HCT116 (cell line): Measurements from ENCODE around the gene SERINC4. TPM values are rescaled to one million over a fixed set of nuclear protein-coding genes. Genes with fewer than 3 reads are reported as not detected.
"Not testable (repeated sequence)": the region's sequence is repeated elsewhere in the genome, so short reads cannot be mapped to it uniquely, and the experiment has no call there.

ENCODE experiments used
- ATAC-seq: fragments of 200-7000 bp; cut with Tn5 transposase; 2 replicates; pipeline ENCODE4 v1.9.1; 2020; ENCODE audit warnings: mild to moderate bottlenecking, moderate library complexity
- BruUV-seq: library from RNA; stranded (reverse); fragments of 400-500 nt; replicated peaks from 2 replicates; lab custom pipeline; 2021; lab: Mats Ljungman, UMichigan
- CTCF ChIA-PET: fragments of 300-600 bp; sonication (Branson Sonifier 250); formaldehyde crosslinking; loops from one replicate; lab custom pipeline; 2021; ENCODE audit warnings: antibody characterized with exemption; lab: Charles Lee
- POLR2A ChIA-PET: fragments of 300-600, 350-600 bp; sonication (Branson Sonifier 250); formaldehyde crosslinking; loops from one replicate; lab custom pipeline; 2021; ENCODE audit warnings: antibody characterized with exemption; lab: Charles Lee
- RAD21 ChIA-PET, 2 experiments: fragments of 300-600 bp; sonication (Branson Sonifier 250); formaldehyde crosslinking; loops; one replicate each; lab custom pipeline; 2023; ENCODE audit warnings: low total read pairs in 2 of 2; ENCODE audit not compliant: uncharacterized antibody in 2 of 2, unreplicated experiment in 2 of 2, low non-redundant PET in 1 of 2; lab: Charles Lee
- DNase-seq: peaks from one replicate; pipeline ENCODE4 v3.0.0-alpha.2; 2010; ENCODE audit warnings: low read depth, low spot score
- H2AFZ ChIP-seq: fragments of 200-600 bp; shearing (Covaris generic), sonication (generic); 2 replicates; pipeline ENCODE4 v1.6.1; 2017; ENCODE audit warnings: low read depth, mixed run types, mixed read lengths, antibody characterized with exemption, low read length; ENCODE audit not compliant: poor library complexity, severe bottlenecking
- H3K27ac ChIP-seq: 2 replicates; pipeline ENCODE4 v1.5.1; 2012; ENCODE audit warnings: low read depth, low read length
- H3K27me3 ChIP-seq: fragments of 200-600 bp; sonication (generic); 2 replicates; pipeline ENCODE4 v1.6.1; 2016; ENCODE audit warnings: mixed run types, low read length, mixed read lengths; ENCODE audit not compliant: insufficient read depth
- H3K36me3 ChIP-seq, 2 experiments: fragments of 200-500 bp in 1 of 2; fragments of 200-600 bp in 1 of 2; sonication (Bioruptor generic) in 1 of 2; sonication (generic) in 1 of 2; 2 replicates each; pipeline versions ENCODE4 v1.5.1 to v1.6.1; 2014 to 2016; ENCODE audit warnings: low read length in 2 of 2, inconsistent platforms in 1 of 2, mixed read lengths in 1 of 2, mixed run types in 1 of 2; ENCODE audit not compliant: insufficient read depth in 2 of 2, control insufficient read depth in 1 of 2
- H3K4me1 ChIP-seq, 2 experiments: fragments of 200-600 bp in 1 of 2; sonication (generic) in 1 of 2; 2 replicates each; pipeline versions ENCODE4 v1.5.1 to v1.6.1; 2012 to 2017; ENCODE audit warnings: low read length in 2 of 2, inconsistent platforms in 1 of 2, mild to moderate bottlenecking in 1 of 2, mixed read lengths in 1 of 2, mixed run types in 1 of 2, moderate library complexity in 1 of 2; ENCODE audit not compliant: insufficient read depth in 2 of 2, control insufficient read depth in 1 of 2
- H3K4me2 ChIP-seq: fragments of 200-600 bp; sonication (generic); 2 replicates; pipeline ENCODE4 v1.6.1; 2017; ENCODE audit warnings: mixed run types, low read length, mixed read lengths
- H3K4me3 ChIP-seq, 2 experiments: fragments of 200-600 bp in 1 of 2; sonication (generic) in 1 of 2; replicated peaks in 1 of 2; 2 replicates each; pipeline ENCODE4 v1.5.1; 2011 to 2016; ENCODE audit warnings: low read length in 2 of 2, control low read depth in 1 of 2, low read depth in 1 of 2, mild to moderate bottlenecking in 1 of 2, mixed read lengths in 1 of 2, mixed run types in 1 of 2
- H3K79me2 ChIP-seq: fragments of 200-600 bp; sonication (generic); 2 replicates; pipeline ENCODE4 v1.6.1; 2017; ENCODE audit warnings: mild to moderate bottlenecking, mixed run types, low read length, moderate library complexity, mixed read lengths; ENCODE audit not compliant: insufficient read depth
- H3K9ac ChIP-seq: fragments of 200-600 bp; sonication (generic); 2 replicates; pipeline ENCODE4 v1.6.1; 2016; ENCODE audit warnings: low read length, mixed read lengths
- H3K9me2 ChIP-seq: fragments of 200-600 bp; sonication (generic), shearing (Covaris generic); 2 replicates; pipeline ENCODE4 v1.6.1; 2017; ENCODE audit warnings: mixed run types, mild to moderate bottlenecking, moderate library complexity; ENCODE audit not compliant: insufficient read depth
- H3K9me3 ChIP-seq, 2 experiments: fragments of 200-500 bp in 1 of 2; fragments of 200-600 bp in 1 of 2; sonication (Bioruptor generic) in 1 of 2; sonication (generic) in 1 of 2; 2 replicates each; pipeline ENCODE4 v1.6.1; 2014 to 2017; ENCODE audit warnings: low read length in 2 of 2, mixed read lengths in 2 of 2, inconsistent platforms in 1 of 2, low read depth in 1 of 2, mild to moderate bottlenecking in 1 of 2, mixed run types in 1 of 2, moderate library complexity in 1 of 2; ENCODE audit not compliant: control insufficient read depth in 1 of 2, insufficient read depth in 1 of 2
- H4K20me1 ChIP-seq: fragments of 200-600 bp; sonication (generic), shearing (Covaris generic); 2 replicates; pipeline ENCODE4 v1.6.1; 2017; ENCODE audit warnings: mixed run types, mild to moderate bottlenecking, moderate library complexity; ENCODE audit not compliant: insufficient read depth
- POLR2A ChIP-seq: IDR thresholded peaks from 2 replicates; pipeline ENCODE4 v1.7.0; 2011; ENCODE audit warnings: borderline replicate concordance; ENCODE audit not compliant: insufficient read depth, insufficient read length; ENCODE audit errors: extremely low read depth
- POLR2AphosphoS5 ChIP-seq: IDR thresholded peaks from 2 replicates; pipeline ENCODE4 v1.6.1; 2011; ENCODE audit warnings: mild to moderate bottlenecking, low read depth, low read length, moderate library complexity
- SIN3A ChIP-seq: IDR thresholded peaks from 2 replicates; pipeline ENCODE4 v1.6.1; 2012; ENCODE audit warnings: low read depth
- SP1 ChIP-seq: IDR thresholded peaks from 2 replicates; pipeline ENCODE4 v1.6.1; 2012; ENCODE audit warnings: low read depth
- ZFX ChIP-seq: fragments of 450-650 bp; IDR thresholded peaks from 2 replicates; pipeline ENCODE4 v1.6.1; 2017
- intact Hi-C: fragments of 100-400 bp; cut with micrococcal nuclease; formaldehyde crosslinking; loops from 2 replicates; pipeline ENCODE4 v1.10.0; 2022
- microRNA counts: library from miRNA; unstranded; fragments of <30 nt; microRNA quantifications from one replicate; lab custom pipeline; 2015
- microRNA-seq: library from miRNA; unstranded; fragments of <30 nt; microRNA quantifications from one replicate; pipeline ENCODE4, GENCODE V29; 2016; ENCODE audit warnings: borderline number of aligned reads
- total RNA-seq: library from RNA; stranded (reverse); gene quantifications from one replicate; pipeline ENCODE4 v1.2.1, GENCODE V29; 2021; ENCODE audit not compliant: unreplicated experiment
- TF ChIP-seq, protein P1 (sequence below): IDR thresholded peaks from 2 replicates; pipeline ENCODE4 v1.6.1; 2012

Gene SERINC4
- total RNA-seq, 1 experiment from 2014 or later, result 0.12 TPM

DNA sequence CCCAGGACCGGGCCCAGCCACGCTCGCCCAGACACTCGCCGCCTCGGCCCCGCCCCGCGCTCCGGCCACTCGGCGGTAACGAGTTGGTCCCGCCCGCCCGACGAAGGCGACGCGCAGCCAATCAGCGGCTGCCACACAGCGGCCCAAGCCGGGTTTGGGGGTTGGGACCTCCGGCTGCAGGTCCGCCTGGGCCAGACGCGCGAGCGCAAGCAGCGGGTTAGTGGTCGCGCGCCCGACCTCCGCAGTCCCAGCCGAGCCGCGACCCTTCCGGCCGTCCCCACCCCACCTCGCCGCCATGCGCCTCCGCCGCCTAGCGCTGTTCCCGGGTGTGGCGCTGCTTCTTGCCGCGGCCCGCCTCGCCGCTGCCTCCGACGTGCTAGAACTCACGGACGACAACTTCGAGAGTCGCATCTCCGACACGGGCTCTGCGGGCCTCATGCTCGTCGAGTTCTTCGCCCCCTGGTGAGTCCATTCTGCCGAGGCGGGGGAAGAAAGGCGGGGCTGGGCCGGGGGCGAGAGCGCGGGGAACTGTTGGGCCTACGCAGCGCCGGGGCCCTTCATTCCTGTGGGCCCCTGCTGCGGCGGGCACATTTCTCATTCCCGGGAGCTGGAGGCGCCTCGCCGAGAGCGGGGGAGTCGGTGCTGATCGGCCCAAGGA, 53.6 kb downstream of the SERINC4 start, which contains the start of gene PDIA3:
Gene PDIA3 (plus strand): TSS at position 194 of the 658 bp plus-strand sequence. CDS start 102 bp downstream, at position 296.
- intact Hi-C loops, H3K9me2 ChIP-seq, H3K36me3 ChIP-seq, H4K20me1 ChIP-seq, BruUV-seq, H3K9me3 ChIP-seq, H3K27me3 ChIP-seq, H2AFZ ChIP-seq: not testable (repeated sequence)
- peak within 1 kb of the TSS; percentile 93 for H3K9ac ChIP-seq
- ATAC-seq (peak; percentile 96), DNase-seq (peak; percentile 73)
- peak within 1 kb of the TSS; percentile 78 to 84 for H3K4me3 ChIP-seq
- ChIA-PET POLR2A (interaction anchor here (0.7 to 1.6 kb wide), 5 partner anchors 9 to 329 kb away, joined by 3 to 6 read pairs (median 3); partner anchors contain the start of gene ELL3), CTCF (interaction anchor here (1.1 kb wide), 1 partner anchor 30 kb away, joined by 5 read pairs; the partner anchor contains the start of gene ELL3), RAD21 (interaction anchor here in 1 of 2 experiments (0.6 kb wide), 2 partner anchors 25 to 114 kb away, joined by 5 read pairs; no protein-coding TSS in a partner anchor)
- peaks cover 50% of the 10 kb centered on the region for H3K79me2 ChIP-seq
- H3K27ac ChIP-seq, result peak within 1 kb of the TSS; percentile 75
- TF ChIP-seq POLR2A (peak; percentile 82), POLR2AphosphoS5 (peak; percentile 79), SP1 (peak; percentile 56), ZFX (peak; percentile 80), SIN3A (peak; percentile 76; the same call in 1 of the 2 replicates)
- TF ChIP-seq, protein P1, sequence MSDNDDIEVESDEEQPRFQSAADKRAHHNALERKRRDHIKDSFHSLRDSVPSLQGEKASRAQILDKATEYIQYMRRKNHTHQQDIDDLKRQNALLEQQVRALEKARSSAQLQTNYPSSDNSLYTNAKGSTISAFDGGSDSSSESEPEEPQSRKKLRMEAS, result peak; percentile 67; the same call in 1 of the 2 replicates
- peak within 1 kb of the TSS; percentile 91 for H3K4me2 ChIP-seq
- peaks cover 3 to 14% of the 10 kb centered on the region in 2 experiments; a peak in 2 of 4 replicates for H3K4me1 ChIP-seq

MicroRNAs encoded within 50 kb of the gene (microRNA counts, 767-probe panel; counts per million panel counts)
- not detected for microRNA hsa-miR-1282 (lab: Ali Mortazavi, UCI)

Small RNA genes lying within 50 kb of the gene (microRNA-seq; reads per million reads assigned to microRNA genes)
- not detected for gene MIR1282

Other genes with a start within 250 kb of the SERINC4 start
- 62.4 TPM for gene PPIP5K1, start 210.0 kb downstream of the SERINC4 start, total RNA-seq
- gene CKMT1B, start 206.2 kb downstream of the SERINC4 start, total RNA-seq, result 24.4 TPM
- gene STRC, start 181.4 kb downstream of the SERINC4 start, total RNA-seq, result 0.91 TPM
- gene CATSPER2, start 151.4 kb downstream of the SERINC4 start, total RNA-seq, result 3.6 TPM
- gene CKMT1A, start 106.4 kb downstream of the SERINC4 start, total RNA-seq, result 21.6 TPM
- gene PDIA3, start 53.8 kb downstream of the SERINC4 start, total RNA-seq, result 435 TPM
- gene ELL3, start 23.3 kb downstream of the SERINC4 start, total RNA-seq, result 16.2 TPM
- gene SERF2, start 7.9 kb downstream of the SERINC4 start, total RNA-seq, result 656 TPM
- gene HYPK, start 379 bp upstream of the SERINC4 start, total RNA-seq, result 20.6 TPM
- gene MFAP1, start 24.5 kb upstream of the SERINC4 start, total RNA-seq, result 32.7 TPM
- 33.0 TPM for gene WDR76, start 26.8 kb upstream of the SERINC4 start, total RNA-seq